ENCODE measurements around the gene PTGFR.

Gene PTGFR, protein sequence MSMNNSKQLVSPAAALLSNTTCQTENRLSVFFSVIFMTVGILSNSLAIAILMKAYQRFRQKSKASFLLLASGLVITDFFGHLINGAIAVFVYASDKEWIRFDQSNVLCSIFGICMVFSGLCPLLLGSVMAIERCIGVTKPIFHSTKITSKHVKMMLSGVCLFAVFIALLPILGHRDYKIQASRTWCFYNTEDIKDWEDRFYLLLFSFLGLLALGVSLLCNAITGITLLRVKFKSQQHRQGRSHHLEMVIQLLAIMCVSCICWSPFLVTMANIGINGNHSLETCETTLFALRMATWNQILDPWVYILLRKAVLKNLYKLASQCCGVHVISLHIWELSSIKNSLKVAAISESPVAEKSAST

DNA sequence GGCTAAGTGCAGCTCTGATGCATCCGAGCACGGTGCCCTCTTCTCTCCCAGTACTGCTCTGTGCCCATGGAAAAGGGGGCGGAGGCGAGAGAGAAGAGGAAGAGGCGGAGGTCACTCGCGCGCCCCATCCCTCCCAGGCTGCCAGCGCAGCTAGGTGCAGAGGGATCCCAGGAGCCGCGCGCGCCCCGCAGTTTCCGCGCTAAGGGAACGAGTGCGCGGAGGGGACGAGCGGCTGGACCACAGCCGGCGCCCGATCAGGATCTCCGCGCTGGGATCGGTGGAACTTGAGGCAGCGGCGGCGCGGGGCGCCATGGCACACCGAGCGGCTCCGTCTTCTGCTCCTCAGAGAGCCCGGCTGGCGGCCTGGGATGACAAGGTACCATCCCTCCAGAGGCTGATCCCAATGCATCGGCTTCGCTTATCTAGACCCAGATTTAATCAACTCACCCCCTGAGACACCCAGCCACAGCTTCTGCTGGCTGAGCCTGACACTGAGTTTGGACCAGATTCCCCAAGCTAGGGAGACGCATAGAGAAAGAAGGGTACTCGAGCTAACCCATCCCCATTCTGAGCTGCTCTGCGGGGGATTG is at the start of gene PTGFR:
Gene PTGFR, plus strand, starts transcription at position 114 of the 590 bp plus-strand sequence. CDS start 1,770 bp downstream, outside the sequence.
- DNase-seq (ENCODE audit: low read depth), result no peak

DNA sequence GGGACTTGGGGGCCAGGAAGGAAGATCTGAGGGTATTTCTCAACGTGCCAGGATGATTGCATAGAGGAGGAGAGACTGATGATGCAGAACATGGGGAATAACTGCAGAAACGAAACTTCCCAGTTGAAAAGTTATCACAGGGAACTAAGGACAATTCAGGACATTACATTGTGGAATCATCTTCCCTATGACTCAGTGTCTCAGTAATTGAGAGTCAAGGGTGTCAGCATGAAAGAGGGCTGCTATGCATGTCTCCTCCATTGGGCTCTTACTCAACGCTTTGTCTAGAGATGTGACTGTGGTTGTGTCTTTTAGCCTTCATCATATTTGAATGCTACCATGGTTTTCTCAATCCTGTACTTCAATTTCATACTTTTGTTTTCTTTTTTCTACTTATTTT is 48.9 kb upstream of the PTGFR start:
- DNase-seq (ENCODE audit: low read depth), result no peak

DNA sequence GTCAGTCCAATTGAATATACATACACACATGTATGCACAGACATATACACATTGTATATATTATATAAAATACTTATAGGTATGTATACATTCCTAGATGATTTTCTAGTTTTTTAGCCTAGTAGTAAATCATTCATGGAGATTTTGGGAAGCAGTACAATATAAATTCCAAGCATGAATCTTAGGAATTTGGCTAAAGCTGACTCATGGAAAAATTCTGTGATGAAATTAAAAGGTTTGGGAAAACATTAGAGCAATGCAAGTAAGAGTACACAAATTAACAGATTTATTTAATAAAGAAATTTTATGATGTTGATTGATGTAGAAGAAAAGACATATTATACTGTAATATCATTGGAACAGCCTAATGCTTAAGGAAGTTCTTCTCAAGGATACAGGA is 43.7 kb upstream of the PTGFR start:
- no peak for DNase-seq (ENCODE audit: low read depth)

DNA sequence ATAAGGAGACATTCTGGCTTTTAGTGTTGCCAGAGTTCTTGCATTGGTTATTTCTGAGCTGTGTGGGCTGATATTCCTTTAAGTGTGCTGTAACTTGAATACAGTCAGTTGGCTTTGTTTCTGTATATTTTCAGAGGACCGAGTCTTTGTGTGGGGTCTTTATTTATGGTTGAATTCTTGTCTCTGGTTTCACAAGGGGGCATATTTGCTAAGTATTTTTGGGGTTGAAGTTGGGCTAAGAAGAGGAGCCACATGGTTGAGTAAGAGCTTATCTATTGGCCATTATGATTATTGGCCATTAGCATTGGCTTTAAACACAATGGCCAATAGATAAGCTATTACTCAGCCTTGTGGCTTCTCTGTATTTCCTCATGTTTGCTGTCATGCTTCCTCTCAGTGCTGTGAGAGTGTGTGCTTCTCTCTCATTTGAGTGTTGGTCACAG is 26.3 kb upstream of the PTGFR start:
- DNase-seq (ENCODE audit: low read depth), result no peak

DNA sequence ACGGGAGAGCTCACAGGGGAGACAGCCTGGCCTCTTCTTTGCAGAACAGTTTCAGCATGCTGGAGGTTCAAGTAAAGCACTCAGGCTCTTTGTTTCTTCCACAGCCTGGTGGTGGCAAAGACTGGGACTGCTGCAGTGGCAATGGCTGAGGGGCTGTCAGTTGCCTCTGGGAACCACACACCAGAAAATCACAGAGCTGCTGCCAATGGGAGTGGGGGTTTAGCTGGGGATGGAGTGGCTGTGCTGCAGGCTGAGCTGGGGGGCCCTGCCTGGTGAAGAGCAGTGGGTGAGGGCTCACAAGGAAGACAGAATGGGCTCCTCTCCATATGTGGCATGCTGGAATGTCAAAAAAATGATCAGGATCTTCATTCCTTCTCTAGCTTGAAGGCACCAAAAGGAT is 25.6 kb upstream of the PTGFR start:
- no peak for DNase-seq (ENCODE audit: low read depth)

DNA sequence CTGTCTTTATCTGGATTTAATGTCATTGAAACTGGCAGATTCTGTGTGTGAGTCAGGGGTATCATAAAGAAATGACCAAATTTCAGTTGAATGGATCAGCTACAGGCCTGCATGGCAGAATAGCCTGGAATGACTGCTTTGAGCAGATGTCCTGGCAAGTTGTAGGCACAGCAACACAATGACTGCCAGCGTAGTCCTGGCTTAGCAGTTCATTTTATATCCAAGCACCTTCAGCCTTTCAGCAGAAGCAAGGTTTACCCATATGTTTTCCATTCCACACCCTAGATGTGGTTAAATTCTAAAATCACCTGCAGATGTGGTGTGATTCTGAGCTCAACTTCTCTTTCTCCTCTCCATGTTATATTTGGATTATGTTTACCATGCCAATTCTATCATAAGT is 22.3 kb upstream of the PTGFR start:
- no peak for DNase-seq (ENCODE audit: low read depth)

DNA sequence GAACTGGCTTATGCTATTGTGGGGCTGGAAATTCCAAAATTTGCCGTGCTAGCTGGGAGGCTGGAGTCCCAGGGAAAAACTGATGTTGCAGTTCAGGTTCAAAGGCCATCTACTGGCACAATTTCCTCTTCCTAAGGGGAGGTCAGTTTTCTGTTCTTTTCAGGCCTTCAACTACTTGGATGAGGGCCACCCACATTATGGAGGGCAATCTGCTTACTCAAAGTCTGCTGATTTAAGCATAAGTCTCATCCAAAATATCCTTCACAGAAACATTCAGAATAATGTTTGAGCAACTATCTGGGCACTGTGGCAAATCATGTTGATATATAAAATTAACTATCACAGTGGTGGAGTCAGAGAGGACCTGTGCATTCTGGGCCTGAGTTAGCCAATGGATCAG is 21.2 kb upstream of the PTGFR start:
- no peak for DNase-seq (ENCODE audit: low read depth)

DNA sequence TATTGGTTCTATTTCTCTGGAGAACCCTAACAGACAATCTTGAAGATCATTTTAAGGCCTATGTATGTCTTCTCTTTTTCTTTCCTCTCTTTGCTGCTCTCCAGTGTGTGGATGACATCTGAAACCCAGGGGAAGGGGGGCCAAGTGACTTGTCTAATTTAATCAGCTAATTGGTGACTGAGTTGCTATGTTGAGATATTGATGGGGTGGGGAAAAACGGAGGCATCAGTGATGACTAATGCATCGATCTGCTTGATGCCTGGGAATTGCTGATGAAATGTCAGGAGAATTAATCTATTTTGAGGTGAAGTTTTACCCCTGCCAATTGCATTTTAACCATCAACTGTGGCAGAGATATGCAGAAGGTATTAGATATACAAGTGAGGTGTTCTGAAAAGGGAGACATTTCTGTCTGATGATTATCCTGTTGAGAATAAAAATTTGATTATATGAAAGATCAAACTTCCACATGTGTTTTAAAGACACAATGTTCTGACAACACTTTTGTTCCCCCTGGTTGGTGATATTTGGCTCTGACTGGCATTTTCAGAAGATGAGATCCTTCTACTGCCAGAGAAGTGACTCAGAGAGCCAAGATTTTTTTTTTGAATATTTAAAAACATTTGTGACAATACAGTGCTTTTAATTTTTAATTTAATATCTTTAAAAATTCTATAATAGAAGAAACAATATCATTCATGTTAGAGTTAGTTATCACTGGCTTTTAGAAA is 18.7 kb upstream of the PTGFR start:
- DNase-seq (ENCODE audit: low read depth), result no peak

DNA sequence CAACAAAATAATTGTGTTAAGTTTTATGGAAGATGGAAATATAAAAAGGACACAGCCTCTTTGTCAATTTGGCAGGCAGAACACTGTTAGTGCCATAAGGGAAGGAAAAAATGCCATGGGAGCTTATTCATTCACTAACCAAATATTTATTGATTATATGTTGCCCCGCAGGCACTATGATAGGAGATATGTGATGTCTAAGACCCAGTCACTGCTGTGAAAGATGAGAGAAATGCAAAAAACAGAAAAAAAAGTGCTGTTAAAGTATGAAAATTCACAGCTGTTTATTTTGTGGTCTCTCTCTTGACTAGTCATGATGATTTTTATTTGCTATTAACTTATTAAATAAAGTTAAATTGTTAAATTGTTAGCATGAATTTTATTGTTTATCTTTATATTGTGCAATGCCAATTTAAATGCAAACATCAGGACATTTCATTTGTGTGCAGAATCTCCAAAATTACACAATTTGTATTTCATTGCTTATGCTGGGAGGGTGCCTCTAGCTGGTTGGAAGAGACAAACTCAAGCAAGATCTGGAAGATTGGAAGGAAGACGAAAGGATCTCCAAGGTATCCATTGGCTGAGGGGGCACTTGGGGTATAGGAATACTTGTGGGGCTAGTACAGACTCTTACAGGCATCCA is 17.8 kb upstream of the PTGFR start:
- no peak for DNase-seq (ENCODE audit: low read depth)

DNA sequence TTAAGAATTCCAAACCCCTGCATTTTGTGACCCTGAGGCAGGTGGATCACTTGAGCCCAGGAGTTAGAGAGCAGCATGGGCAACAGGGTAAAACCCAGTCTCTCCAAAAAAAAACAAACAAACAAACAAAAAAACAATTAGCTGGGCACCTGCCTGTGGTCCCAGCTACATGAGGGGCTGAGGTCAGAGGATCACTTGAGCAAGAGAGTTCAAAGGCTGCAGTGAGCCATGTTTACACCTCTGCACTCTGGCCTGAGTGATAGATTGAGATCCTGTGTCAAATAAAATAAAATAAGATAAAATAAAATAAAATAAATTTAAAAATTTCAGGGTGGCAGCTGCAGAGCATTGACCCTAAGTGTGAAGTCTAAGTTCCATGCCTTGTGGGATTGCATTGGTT is 16.7 kb upstream of the PTGFR start:
- DNase-seq (ENCODE audit: low read depth), result no peak

DNA sequence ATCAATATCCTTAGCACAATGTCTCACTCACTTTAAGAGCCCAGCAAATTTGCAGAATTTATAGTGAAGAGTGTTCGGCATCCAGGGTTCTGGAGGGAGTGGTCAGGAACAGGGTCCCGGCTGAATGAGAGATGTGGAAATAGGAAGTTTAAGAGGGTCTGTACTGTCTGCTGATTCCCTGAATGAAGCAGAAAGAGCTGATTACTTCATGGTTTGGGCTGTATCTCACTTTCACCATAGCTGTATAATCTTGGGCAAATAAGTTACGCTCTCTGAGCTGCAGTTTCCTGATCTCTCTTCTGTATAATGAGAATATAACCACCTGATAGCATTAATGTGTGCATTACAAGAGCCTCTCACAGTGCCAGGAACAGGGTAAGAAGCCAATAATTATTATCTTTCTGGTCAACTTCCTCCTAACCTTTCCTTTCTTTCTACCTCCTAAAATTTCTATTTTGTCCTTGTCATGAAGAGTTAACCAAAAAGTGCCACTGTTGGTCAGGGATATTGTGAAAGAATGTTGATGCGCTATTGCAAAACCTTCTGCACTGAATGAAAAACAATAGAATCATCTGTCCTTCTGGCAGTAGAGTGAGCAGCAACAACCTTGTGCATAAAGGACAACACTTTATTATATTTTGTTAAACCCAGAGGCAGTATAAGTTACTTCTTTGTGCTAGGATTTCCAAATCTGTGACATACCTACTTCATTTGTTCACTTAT is 14.7 kb upstream of the PTGFR start:
- no peak for DNase-seq (ENCODE audit: low read depth)

DNA sequence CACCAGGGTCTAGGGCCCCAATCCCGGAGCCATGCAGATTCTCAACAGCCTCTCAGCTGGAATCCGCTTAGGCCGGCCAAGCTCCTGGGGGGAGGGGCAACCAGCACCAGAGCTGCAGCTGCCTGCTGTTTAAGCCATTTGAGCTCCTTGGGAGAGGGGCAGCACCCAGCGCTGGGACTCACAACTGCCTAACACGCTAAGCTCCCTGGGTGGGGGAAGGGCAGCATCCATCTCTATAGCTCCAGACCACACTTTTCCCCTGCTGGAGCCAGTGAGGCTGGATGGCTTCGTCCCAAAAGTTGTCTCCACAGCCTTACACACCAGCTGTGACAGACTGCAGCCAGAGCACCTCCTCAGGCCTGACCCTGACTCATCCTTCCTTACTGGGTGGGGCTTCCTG is 6.9 kb upstream of the PTGFR start:
- DNase-seq (ENCODE audit: low read depth), result no peak

DNA sequence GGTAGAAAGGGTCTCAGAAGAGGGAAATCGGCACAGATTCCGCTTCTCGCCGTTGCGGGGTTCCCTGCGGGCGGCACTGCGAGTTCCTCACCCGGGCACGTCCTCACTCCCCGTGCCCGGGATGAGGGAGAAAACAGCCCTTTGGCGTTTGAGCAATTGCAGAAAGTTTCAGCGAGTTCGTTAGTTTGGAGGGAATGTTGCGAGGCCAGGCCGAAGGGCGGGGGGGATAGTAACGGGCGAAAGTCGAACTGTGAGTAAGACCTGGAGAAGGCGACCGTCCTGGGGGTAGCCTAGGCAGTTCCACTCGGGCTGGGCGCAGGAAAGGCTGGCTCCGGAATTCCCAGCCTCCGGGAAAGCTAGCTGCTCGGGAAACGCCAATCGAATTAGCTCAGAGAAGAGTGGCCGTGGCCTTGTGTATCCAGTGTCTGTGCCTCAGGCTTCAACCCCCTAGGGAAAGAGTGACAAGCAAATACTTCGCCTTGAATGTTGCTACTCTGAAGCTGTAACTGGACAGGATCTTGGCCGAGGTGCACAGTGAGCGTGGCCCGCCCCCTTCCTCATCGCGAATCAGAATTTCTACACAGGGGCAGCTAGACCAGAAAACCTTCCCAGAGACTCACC is 787 bp downstream of the PTGFR start:
- no peak for DNase-seq (ENCODE audit: low read depth)

DNA sequence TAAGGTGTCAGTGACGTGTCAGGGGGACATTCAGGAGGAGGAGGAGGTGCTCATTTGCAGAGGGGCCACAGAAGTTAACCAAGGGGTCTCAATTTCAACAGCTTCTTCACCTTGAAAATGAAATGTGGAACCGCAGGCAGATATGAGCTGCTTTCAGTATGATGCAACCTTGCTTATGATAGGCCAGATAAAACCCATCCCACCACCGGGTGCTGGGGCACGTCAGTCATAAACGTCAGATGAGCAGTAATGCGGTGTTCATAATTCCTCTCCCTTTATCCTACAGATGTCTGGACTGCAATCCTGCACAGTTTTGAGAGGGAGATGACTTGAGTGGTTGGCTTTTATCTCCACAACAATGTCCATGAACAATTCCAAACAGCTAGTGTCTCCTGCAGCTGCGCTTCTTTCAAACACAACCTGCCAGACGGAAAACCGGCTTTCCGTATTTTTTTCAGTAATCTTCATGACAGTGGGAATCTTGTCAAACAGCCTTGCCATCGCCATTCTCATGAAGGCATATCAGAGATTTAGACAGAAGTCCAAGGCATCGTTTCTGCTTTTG is 1.7 kb downstream of the PTGFR start:
- no peak for DNase-seq (ENCODE audit: low read depth)

DNA sequence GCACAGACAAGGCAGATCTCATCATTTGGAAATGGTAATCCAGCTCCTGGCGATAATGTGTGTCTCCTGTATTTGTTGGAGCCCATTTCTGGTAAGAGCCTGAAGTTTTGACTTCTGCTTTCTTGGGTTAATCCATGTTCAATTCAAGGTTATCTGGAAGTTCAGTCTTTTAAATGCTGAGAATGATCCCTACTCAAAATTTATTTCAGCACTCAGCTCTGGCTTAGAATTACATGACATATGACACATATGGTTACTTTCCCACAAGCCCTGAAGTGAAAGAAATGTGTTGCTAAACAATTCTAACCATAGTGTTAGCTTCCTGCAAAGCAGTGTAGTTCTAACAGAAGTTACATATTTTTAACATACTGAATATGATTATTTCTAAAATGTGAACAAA is 2.7 kb downstream of the PTGFR start:
- no peak for DNase-seq (ENCODE audit: low read depth)

DNA sequence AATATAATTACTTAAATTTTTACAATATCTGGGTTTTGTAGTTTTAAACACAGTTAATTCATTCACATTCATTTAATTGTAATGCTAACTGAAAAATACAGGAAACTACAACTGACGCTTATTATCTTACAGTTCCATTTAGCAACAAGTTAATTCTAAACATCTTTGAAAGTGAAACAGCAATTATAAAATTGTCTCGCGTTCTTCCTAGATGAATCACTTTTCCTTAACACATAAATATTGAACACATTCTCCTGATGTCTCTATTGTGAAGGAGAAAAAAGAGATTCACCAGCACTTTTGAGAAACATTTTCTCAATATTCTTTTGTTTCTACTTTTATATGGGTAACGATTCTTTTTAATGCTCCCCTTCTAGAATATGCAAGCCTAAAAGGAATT is 6.4 kb downstream of the PTGFR start:
- no peak for DNase-seq (ENCODE audit: low read depth)

DNA sequence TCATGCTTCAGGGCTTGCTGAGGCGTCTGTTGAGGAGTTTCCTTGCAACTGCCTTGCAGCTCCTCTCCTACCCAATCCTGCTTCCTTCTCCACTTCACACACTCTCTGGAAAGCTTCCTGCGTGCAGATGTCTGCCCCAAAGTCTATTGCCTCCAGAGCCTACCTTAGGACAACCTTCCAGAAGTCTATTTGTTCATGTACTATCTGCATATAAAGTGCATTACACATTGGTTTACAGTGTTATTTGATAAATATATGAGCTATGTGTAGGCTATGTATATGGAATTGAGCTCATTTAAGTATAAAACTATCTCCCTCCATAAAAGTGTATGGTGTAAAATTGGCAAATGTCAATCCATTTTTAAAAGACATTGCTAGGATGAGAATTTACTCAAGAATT is 9.8 kb downstream of the PTGFR start:
- no peak for DNase-seq (ENCODE audit: low read depth)

DNA sequence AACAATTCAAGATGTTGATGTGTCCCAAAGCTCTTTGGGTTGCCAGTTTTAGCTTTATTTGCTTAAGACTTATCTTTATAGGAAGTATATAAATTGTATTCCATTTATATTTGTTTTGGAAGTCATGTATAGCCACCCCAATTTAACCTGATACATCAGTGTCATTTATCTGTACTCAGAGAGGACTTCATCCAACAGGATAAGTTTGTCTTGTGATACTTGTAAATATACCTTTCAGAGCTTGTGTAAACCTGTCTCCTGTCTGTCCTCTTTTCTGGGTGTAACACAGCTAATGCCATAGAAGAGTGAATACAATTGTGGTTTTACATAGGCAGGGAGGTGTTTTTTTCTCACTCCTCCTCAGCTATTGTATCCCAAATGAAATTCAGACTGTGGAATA is 10.4 kb downstream of the PTGFR start:
- DNase-seq (ENCODE audit: low read depth), result no peak

DNA sequence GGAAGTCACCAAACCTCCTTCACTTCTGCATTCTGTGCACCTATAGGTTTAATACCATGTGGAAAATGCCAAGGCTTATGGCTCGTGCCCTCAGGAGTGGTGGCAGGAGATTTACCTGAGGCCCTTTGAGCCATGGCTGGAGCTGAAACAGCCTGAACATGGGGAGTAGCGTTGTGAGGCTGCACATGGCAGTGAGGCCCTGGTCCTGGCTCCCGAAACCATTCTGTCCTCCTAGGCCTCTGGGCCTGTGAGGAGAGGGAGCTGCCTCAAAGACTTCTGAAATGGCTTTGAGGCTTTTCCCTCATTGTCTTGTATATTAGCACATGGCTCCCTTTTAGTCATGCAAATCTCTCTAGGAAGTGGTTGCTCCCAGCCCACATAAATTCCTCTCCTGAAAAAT is 20.6 kb downstream of the PTGFR start:
- no peak for DNase-seq (ENCODE audit: low read depth)

DNA sequence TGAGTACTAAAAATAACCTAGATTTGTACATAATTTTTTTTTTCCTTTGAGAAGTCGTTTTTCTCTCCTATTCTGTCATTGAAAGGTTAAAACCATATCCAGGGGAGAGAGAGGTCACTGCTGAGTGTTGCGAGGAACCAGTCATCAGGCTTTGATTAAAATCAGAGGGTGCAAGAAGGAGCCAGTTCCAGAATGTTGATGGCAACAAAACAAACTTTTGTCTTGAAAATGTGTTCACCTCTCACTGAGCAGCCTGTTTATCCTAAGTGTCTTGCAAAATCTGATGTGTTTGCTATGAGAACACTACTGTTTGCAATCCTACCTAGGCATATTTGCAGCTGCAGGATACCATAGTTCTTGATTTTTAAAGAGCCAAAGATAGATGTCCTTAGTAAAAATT is 25.9 kb downstream of the PTGFR start:
- no peak for DNase-seq (ENCODE audit: low read depth)

DNA sequence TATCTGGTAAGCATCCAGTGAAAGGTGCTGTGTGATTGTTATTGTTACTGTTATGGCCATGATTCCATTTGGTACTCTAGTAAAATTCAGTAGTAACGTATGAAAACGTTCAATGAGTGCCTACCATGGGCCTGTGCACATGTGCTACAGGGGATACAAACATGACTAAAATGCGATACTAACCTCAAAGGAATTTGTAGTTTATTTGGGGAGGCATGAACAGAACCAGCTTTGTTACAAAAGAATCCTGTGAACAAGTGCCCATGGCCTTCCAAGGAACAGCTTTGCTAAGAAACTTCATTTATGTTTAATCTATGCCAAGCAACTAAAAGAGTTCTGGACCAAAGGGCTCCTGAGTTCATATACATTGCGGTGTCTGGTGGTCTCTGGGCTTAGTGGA is 28.7 kb downstream of the PTGFR start:
- DNase-seq (ENCODE audit: low read depth), result no peak

Data from T-helper 22 cell (primary cell).